HFFc6 (cell line): Measurements from ENCODE around the gene USP44. TPM values are rescaled to one million over a fixed set of nuclear protein-coding genes. Genes with fewer than 3 reads are reported as not detected.

ENCODE experiments used
- DNase-seq: peaks from one replicate; pipeline ENCODE4 v3.0.0-alpha.2; 2018
- H3K27ac Mint-ChIP-seq: 2 replicates; pipeline ENCODE4 v1.8.0; 2020; ENCODE audit warnings: mild to moderate bottlenecking, mixed read lengths
- H3K27me3 Mint-ChIP-seq: 2 replicates; pipeline ENCODE4 v1.8.0; 2021; ENCODE audit warnings: mild to moderate bottlenecking, moderate library complexity, mixed read lengths; ENCODE audit not compliant: insufficient read depth
- H3K36me3 Mint-ChIP-seq: 2 replicates; pipeline ENCODE4 v1.8.0; 2021; ENCODE audit warnings: low read depth, mixed read lengths
- H3K4me1 Mint-ChIP-seq: 2 replicates; pipeline ENCODE4 v1.8.0; 2020; ENCODE audit warnings: low read depth, mixed read lengths
- H3K4me3 Mint-ChIP-seq: 2 replicates; pipeline ENCODE4 v1.8.0; 2020; ENCODE audit warnings: mild to moderate bottlenecking, moderate library complexity, mixed read lengths
- H3K9me3 Mint-ChIP-seq: 2 replicates; pipeline ENCODE4 v1.8.0; 2020; ENCODE audit warnings: mild to moderate bottlenecking, mixed read lengths
- CTCF ChIP-seq: fragments of 200-600 bp; sonication (generic); IDR thresholded peaks from 2 replicates; pipeline ENCODE4 v1.5.0; 2021; ENCODE audit warnings: antibody characterized with exemption, mild to moderate bottlenecking
- total RNA-seq, 6 experiments: library from RNA; stranded (reverse); fragmentation: NEBNext Ultra II Directional; extraction: Animal tissue kit (Norgen Biotek cat#: 25700); gene quantifications; 2 replicates in 1 of 6; 3 replicates in 5 of 6; pipeline ENCODE4 v1.2.3, GENCODE V29; 2021

The USP44 gene
- total RNA-seq, 6 experiments from 2014 or later: not detected

GRCh38 chr12:95517246-95517645 is 34.0 kb downstream of the USP44 start:
- no peaks in the 10 kb centered on the region for H3K27me3 Mint-ChIP-seq
- no peak for DNase-seq
- H3K27ac Mint-ChIP-seq: no peak overlapping the region
- no peaks in the 10 kb centered on the region for H3K9me3 Mint-ChIP-seq
- no peak for TF ChIP-seq CTCF
- H3K36me3 Mint-ChIP-seq: peaks cover 17% of the 10 kb centered on the region
- no peak overlapping the region for H3K4me3 Mint-ChIP-seq
- no peaks in the 10 kb centered on the region for H3K4me1 Mint-ChIP-seq

DNA sequence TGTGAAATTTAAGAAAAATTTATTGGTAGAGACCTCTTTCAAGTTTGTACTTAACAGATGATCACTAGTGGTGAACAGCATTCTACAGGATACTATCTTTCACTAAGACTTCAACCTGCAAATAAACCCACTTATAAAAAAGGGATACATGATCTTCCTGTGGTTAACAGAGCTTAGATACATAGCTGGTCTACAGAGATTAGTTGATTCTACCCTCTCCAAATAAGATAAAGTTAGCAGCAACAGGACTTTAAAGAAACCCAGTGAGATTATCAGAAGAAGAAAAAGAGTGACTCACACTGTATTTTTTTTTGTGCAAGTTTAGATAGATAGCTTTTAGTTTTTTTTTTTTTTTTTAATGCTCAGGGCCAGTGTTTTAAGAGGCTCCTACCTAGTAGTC is 34.5 kb downstream of the USP44 start:
- no peak for DNase-seq
- H3K4me1 Mint-ChIP-seq: no peaks in the 10 kb centered on the region
- H3K27me3 Mint-ChIP-seq: no peaks in the 10 kb centered on the region
- H3K4me3 Mint-ChIP-seq: no peak overlapping the region
- TF ChIP-seq CTCF: no peak
- no peak overlapping the region for H3K27ac Mint-ChIP-seq
- peaks cover 22% of the 10 kb centered on the region for H3K36me3 Mint-ChIP-seq
- no peaks in the 10 kb centered on the region for H3K9me3 Mint-ChIP-seq

DNA sequence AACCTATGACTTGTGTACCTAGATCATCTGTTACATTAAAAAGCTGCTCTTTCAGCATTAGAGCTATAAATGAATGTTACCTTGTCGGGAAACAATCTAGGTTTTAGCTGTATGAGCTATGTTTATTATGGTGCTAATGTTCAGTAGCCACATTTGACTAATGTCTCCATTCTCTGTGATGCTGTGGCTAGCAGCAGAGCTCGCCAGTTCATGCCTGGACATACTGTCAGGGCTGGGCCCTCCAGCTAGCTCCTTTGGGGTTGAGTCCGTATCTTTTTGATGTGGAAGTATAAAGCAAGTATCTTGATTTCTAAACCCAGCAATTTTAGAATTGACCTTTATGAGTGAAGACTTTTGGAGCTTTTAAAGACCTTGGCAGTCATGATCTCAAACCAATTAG is 36.1 kb downstream of the USP44 start:
- H3K9me3 Mint-ChIP-seq: no peaks in the 10 kb centered on the region
- H3K36me3 Mint-ChIP-seq: peaks cover 29% of the 10 kb centered on the region
- no peak overlapping the region for H3K4me3 Mint-ChIP-seq
- no peaks in the 10 kb centered on the region for H3K27me3 Mint-ChIP-seq
- no peaks in the 10 kb centered on the region for H3K4me1 Mint-ChIP-seq
- TF ChIP-seq CTCF: no peak
- no peak overlapping the region for H3K27ac Mint-ChIP-seq
- no peak for DNase-seq

DNA sequence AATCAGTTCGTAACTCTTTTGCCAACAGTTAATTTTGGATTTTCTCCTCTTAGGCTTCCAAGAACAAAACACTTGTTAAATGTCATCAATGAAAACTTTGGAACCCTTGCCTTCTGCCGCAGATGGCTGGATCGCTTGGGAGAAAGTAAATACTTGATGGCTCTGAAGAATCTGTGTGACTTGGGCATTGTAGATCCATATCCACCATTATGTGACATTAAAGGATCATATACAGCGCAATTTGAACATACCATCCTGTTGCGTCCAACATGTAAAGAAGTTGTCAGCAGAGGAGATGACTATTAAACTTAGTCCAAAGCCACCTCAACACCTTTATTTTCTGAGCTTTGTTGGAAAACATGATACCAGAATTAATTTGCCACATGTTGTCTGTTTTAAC is 37.7 kb downstream of the USP44 start:
- Mint-ChIP-seq H3K9me3 (no peaks in the 10 kb centered on the region), H3K4me1 (no peaks in the 10 kb centered on the region), H3K27me3 (no peaks in the 10 kb centered on the region), H3K4me3 (no peak overlapping the region), H3K36me3 (peaks cover 33% of the 10 kb centered on the region), H3K27ac (no peak overlapping the region)
- no peak for TF ChIP-seq CTCF
- no peak for DNase-seq

DNA sequence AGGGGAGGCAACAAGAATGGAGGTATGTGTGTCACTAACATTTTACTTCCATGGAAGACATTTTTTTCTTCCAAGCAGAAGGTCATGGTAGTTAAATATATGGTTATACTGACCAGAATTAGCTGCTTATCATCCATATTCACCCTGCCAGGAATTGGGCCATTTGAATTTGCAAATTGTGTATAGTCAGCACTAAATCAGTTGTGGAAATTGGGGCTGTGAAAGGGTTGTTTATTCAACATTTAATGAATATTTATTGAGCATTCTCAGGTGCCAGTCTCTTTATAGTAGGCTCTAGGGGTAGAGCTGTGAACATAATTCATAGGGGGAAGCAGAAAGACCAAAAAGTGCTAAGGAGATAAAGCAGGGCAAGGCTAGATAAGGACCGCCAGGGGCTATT is 39.3 kb downstream of the USP44 start:
- Mint-ChIP-seq H3K27ac (no peak overlapping the region), H3K9me3 (no peaks in the 10 kb centered on the region), H3K36me3 (peaks cover 42% of the 10 kb centered on the region), H3K27me3 (no peaks in the 10 kb centered on the region), H3K4me3 (no peak overlapping the region), H3K4me1 (no peaks in the 10 kb centered on the region)
- no peak for TF ChIP-seq CTCF
- no peak for DNase-seq

GRCh38 chr12:95509300-95509699 is 42.0 kb downstream of the USP44 start:
- no peaks in the 10 kb centered on the region for H3K9me3 Mint-ChIP-seq
- no peak for TF ChIP-seq CTCF
- H3K27ac Mint-ChIP-seq: no peak overlapping the region
- H3K4me3 Mint-ChIP-seq: no peak overlapping the region
- H3K27me3 Mint-ChIP-seq: no peaks in the 10 kb centered on the region
- peaks cover 51% of the 10 kb centered on the region for H3K36me3 Mint-ChIP-seq
- no peaks in the 10 kb centered on the region for H3K4me1 Mint-ChIP-seq
- DNase-seq: no peak
